Naive B cell (primary cell): Measurements from ENCODE around the gene FCGR3B. TPM values are rescaled to one million over a fixed set of nuclear protein-coding genes. Genes with fewer than 3 reads are reported as not detected.
A peak's percentile ranks its signal among the peaks of the same experiment; 100 is the strongest.
"Not testable (repeated sequence)": the region's sequence is repeated elsewhere in the genome, so short reads cannot be mapped to it uniquely, and the experiment has no call there.

ENCODE experiments used
- ATAC-seq, 2 donors: fragments of 150-1000 bp; cut with Tn5 transposase; 2 replicates each; pipeline ENCODE4 v1.10.0; 2021; ENCODE audit warnings: low read depth in 2 of 2, mild to moderate bottlenecking in 2 of 2, moderate library complexity in 2 of 2
- DNase-seq: peaks from one replicate; pipeline ENCODE4 v3.0.0; 2022
- H3K27ac Mint-ChIP-seq, 6 donors: one replicate each; pipeline ENCODE4 v1.8.0; 2020 to 2022; ENCODE audit warnings: mild to moderate bottlenecking in 6 of 6, mixed read lengths in 6 of 6, moderate library complexity in 5 of 6, inconsistent platforms in 2 of 6
- H3K27me3 Mint-ChIP-seq, 3 donors: one replicate each; pipeline ENCODE4 v1.8.0; 2021 to 2022; ENCODE audit warnings: mixed read lengths in 3 of 3, mild to moderate bottlenecking in 1 of 3
- H3K36me3 Mint-ChIP-seq, 2 donors: one replicate each; pipeline ENCODE4 v1.8.0; 2020 to 2022; ENCODE audit warnings: mixed read lengths in 2 of 2, inconsistent platforms in 1 of 2, mild to moderate bottlenecking in 1 of 2
- H3K4me1 Mint-ChIP-seq, 3 donors: one replicate each; pipeline ENCODE4 v1.8.0; 2020 to 2022; ENCODE audit warnings: mixed read lengths in 3 of 3, inconsistent platforms in 1 of 3, mild to moderate bottlenecking in 1 of 3, moderate library complexity in 1 of 3
- H3K4me3 Mint-ChIP-seq, 8 donors: one replicate each; pipeline ENCODE4 v1.8.0; 2020 to 2022; ENCODE audit warnings: mild to moderate bottlenecking in 8 of 8, mixed read lengths in 8 of 8, moderate library complexity in 8 of 8, inconsistent platforms in 2 of 8
- H3K9me3 Mint-ChIP-seq, 7 donors: one replicate each; pipeline ENCODE4 v1.8.0; 2020 to 2022; ENCODE audit warnings: mixed read lengths in 7 of 7, mild to moderate bottlenecking in 5 of 7, inconsistent platforms in 2 of 7, moderate library complexity in 1 of 7
- polyA plus RNA-seq, 6 donors: library from polyadenylated mRNA; unstranded; fragments of 300-500 nt; fragmentation: Illumina TruSeq; gene quantifications; one replicate each; pipeline ENCODE4 v1.2.3, GENCODE V29; 2021; ENCODE audit warnings: low read depth in 6 of 6

FCGR3B gene
- polyA plus RNA-seq, 6 donors from 2014 or later, result 0.27 to 9.4 (median 1.1) TPM; not detected in 2

DNA sequence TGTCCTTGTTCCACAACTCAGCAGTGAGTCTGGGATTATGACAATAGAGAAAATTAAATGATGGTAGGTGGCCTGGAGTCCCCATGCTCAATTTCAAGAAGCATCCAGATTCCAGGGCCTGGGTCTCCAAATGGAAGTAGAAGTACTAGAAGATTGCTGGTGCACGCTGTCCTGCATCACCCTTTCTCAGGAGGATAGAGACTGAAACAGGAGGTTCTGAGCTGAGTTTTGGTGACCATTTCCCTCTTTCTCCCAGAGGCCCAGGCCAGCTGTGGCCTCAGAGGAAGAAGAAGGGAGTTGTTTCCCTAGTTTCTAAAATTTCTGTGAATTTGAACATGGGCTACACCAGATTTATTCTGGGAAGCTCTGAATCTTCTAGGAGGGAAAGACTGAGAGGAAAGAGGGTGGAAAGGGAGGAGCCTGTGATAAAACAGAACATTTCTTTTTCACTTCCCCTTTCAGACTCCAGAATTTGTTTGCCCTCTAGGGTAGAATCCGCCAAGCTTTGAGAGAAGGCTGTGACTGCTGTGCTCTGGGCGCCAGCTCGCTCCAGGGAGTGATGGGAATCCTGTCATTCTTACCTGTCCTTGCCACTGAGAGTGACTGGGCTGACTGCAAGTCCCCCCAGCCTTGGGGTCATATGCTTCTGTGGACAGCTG is 50.0 kb downstream of the FCGR3B start:
- H3K27ac Mint-ChIP-seq, result not testable (repeated sequence)

DNA sequence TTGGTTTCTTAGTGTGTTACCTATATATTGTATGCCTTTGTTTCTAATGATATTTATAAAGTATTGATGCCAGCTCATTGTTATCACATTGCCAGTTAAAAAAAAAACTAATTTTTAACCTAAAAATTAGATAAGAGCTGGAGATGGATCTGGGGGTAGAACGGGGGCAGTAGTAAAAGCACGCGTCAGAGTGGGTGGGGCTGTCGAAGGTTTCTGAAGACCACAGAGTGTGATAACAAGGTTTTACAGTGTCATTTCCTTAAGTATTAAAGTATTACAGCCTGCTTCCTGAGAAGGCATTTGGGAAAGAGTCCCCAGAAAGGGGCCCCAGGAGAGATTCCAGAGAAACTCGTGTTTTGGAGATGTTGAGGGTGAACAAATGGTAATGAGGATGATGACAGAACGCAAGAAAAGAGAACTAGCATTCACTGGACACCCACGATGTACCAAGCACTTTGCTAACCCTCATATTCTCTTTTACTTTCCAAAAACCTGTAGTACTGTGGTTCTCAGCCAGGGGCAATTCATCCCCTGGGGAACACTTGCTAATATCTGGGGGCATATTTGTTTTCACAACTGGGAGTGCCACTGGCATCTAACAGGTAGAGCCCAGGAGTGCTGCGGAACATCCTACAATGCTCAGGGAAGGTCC is 51.0 kb downstream of the FCGR3B start:
- H3K27ac Mint-ChIP-seq, H3K9me3 Mint-ChIP-seq, H3K36me3 Mint-ChIP-seq, H3K4me3 Mint-ChIP-seq, DNase-seq, H3K27me3 Mint-ChIP-seq, H3K4me1 Mint-ChIP-seq: not testable (repeated sequence)
- ATAC-seq, result peak in 1 of 2 donors; percentile 14

More for the DNA sequence above, 50.0 kb downstream of the FCGR3B start:
- ATAC-seq, result peak; percentile 82
- not testable (repeated sequence) for DNase-seq, H3K36me3 Mint-ChIP-seq, H3K27me3 Mint-ChIP-seq, H3K4me3 Mint-ChIP-seq, H3K9me3 Mint-ChIP-seq, H3K4me1 Mint-ChIP-seq

DNA sequence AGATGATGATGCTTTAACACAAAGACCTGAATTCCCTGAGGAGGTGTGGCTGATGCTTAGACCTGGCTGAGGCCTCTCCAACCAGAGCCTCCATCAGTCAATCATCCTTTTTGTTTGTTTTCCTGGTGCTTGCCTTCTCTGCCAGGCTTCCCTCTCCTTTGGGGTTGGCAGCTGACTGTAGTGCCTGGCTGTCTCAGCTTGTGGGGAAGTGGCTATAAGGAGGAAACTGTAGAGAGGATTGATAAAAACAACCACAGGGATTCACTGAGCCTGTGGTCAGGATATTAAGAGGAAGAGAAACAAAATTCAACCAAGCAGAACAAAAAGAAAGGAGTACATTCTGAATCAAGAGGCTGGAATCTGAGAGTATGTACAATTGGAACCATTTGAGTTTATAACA is 54.3 kb downstream of the FCGR3B start:
- H3K9me3 Mint-ChIP-seq, H3K4me3 Mint-ChIP-seq, DNase-seq, H3K27me3 Mint-ChIP-seq, H3K36me3 Mint-ChIP-seq, H3K27ac Mint-ChIP-seq, H3K4me1 Mint-ChIP-seq: not testable (repeated sequence)
- peak; percentile 59 to 63 for ATAC-seq

Other genes starting within 250 kb of the FCGR3B start
- 1 to 10 TPM in 4 of 6 donors, under 1 TPM in 2; 0.23 to 5.0 (median 1.4) TPM for gene FCGR2A, start 125.7 kb downstream of the FCGR3B start, polyA plus RNA-seq
- under 1 TPM in 2 of 6 donors, not detected in 4; 0.12 to 0.13 TPM for gene HSPA6, start 106.6 kb downstream of the FCGR3B start, polyA plus RNA-seq
- 1 to 10 TPM in 4 of 6 donors, under 1 TPM in 2; 0.33 to 3.1 (median 1.3) TPM for gene FCGR3A, start 81.4 kb downstream of the FCGR3B start, polyA plus RNA-seq
- gene FCGR2B, start 32.0 kb upstream of the FCGR3B start, polyA plus RNA-seq, result 100 to 1,000 TPM; 232 to 404 (median 304) TPM
- 1,000 to 10,000 TPM in 1 of 6 donors, 100 to 1,000 TPM in 5; 625 to 1,343 (median 750) TPM for gene FCRLA, start 76.1 kb upstream of the FCGR3B start, polyA plus RNA-seq
- gene FCRLB, start 90.4 kb upstream of the FCGR3B start, polyA plus RNA-seq, result 1 to 10 TPM; 3.9 to 7.3 (median 5.3) TPM
- 100 to 1,000 TPM in 1 of 6 donors, 10 to 100 TPM in 5; 58.2 to 109 (median 66.5) TPM for gene DUSP12, start 118.6 kb upstream of the FCGR3B start, polyA plus RNA-seq
- 10 to 100 TPM; 12.0 to 15.3 (median 14.3) TPM for gene ATF6, start 135.1 kb upstream of the FCGR3B start, polyA plus RNA-seq